Esophagus muscularis mucosa (tissue), 4 donors: ENCODE data around the gene OBP2A.

Experiments used
- EP300 ChIP-seq: sonication (generic); formaldehyde crosslinking; IDR thresholded peaks from one replicate; pipeline ENCODE4 v1.6.1; 2017; ENCODE audit warnings: antibody characterized with exemption
- POLR2A ChIP-seq: fragments of 450-650 bp; IDR thresholded peaks from one replicate; pipeline ENCODE4 v1.6.1; 2017; ENCODE audit warnings: antibody characterized with exemption, moderate library complexity, mild to moderate bottlenecking, low read depth
- POLR2AphosphoS5 ChIP-seq, 2 donors: sonication (generic); formaldehyde crosslinking; IDR thresholded peaks; one replicate each; pipeline ENCODE4 v1.6.1; 2017; ENCODE audit warnings: antibody characterized with exemption in 2 of 2
- TF ChIP-seq, protein P1 (sequence below), 3 experiments: fragments of 200-600 bp in 2 of 3; fragments of 450-650 bp in 1 of 3; sonication (generic) in 2 of 3; IDR thresholded peaks; one replicate each; pipeline ENCODE4 v1.5.1; 2017 to 2019; ENCODE audit warnings: antibody characterized with exemption in 3 of 3, mild to moderate bottlenecking in 2 of 3, moderate library complexity in 1 of 3

GRCh38 chr9:135552021-135552697, 6.2 kb downstream of the OBP2A start:
- TF ChIP-seq, protein P1, sequence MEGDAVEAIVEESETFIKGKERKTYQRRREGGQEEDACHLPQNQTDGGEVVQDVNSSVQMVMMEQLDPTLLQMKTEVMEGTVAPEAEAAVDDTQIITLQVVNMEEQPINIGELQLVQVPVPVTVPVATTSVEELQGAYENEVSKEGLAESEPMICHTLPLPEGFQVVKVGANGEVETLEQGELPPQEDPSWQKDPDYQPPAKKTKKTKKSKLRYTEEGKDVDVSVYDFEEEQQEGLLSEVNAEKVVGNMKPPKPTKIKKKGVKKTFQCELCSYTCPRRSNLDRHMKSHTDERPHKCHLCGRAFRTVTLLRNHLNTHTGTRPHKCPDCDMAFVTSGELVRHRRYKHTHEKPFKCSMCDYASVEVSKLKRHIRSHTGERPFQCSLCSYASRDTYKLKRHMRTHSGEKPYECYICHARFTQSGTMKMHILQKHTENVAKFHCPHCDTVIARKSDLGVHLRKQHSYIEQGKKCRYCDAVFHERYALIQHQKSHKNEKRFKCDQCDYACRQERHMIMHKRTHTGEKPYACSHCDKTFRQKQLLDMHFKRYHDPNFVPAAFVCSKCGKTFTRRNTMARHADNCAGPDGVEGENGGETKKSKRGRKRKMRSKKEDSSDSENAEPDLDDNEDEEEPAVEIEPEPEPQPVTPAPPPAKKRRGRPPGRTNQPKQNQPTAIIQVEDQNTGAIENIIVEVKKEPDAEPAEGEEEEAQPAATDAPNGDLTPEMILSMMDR (IDR thresholded peaks at IDR 0.05), result no peak
- TF ChIP-seq EP300, result no peak
- TF ChIP-seq POLR2AphosphoS5 (IDR thresholded peaks at IDR 0.05), result no peak
- TF ChIP-seq POLR2A, result no peak
